Mucosa of descending colon (tissue), 3 donors: Measurements from ENCODE around the gene RDX. TPM values are rescaled to one million over a fixed set of nuclear protein-coding genes. Genes with fewer than 3 reads are reported as not detected.

Experiments
- ATAC-seq: fragments of 200-7000 bp; cut with Tn5 transposase; one replicate; pipeline ENCODE4 v1.9.1; 2020; ENCODE audit warnings: mild to moderate bottlenecking, moderate library complexity
- DNase-seq, 3 donors: peaks; one replicate each; pipeline ENCODE4 v3.0.0-alpha.2; 2020
- H3K36me3 ChIP-seq: fragments of 200-600 bp; one replicate; pipeline ENCODE4 v1.8.0; 2021; ENCODE audit warnings: low read depth, mild to moderate bottlenecking
- H3K4me1 ChIP-seq: fragments of 200-600 bp; one replicate; pipeline ENCODE4 v1.8.0; 2021; ENCODE audit warnings: low read depth, mild to moderate bottlenecking
- H3K4me3 ChIP-seq: fragments of 200-600 bp; one replicate; pipeline ENCODE4 v1.8.0; 2021; ENCODE audit warnings: mild to moderate bottlenecking
- H3K9me3 ChIP-seq: fragments of 200-600 bp; one replicate; pipeline ENCODE4 v1.8.0; 2021; ENCODE audit warnings: mild to moderate bottlenecking
- intact Hi-C, 2 donors: fragments of 100-400 bp; cut with DNase I in 1 of 2; cut with micrococcal nuclease in 1 of 2; formaldehyde crosslinking; loops; one replicate each; pipeline versions ENCODE4 v1.11.0 to v1.11.1; 2022; cut with DNase I, micrococcal nuclease
- total RNA-seq, 3 donors: library from RNA; stranded (reverse); fragmentation: NEBNext Ultra II Directional in 2 of 3; extraction: Animal tissue kit (Norgen Biotek cat#: 25700) in 2 of 3; gene quantifications; one replicate each; pipeline versions ENCODE4 v1.2.1 to v1.2.4, GENCODE V29; 2021 to 2023
- TF ChIP-seq, protein P1 (sequence below): fragments of 200-600 bp; IDR thresholded peaks from one replicate; pipeline ENCODE4 v1.8.0; 2022; ENCODE audit warnings: antibody characterized with exemption, mild to moderate bottlenecking
- donor health status: DM: no; HTN: no; CAD: no; lungs with moderate emphysema.
- donor health status: DM: no; HTN: no; CAD: no.
- donor health status: DM: no; HTN: yes; CAD: no.

Gene RDX
- total RNA-seq, 3 donors from 2014 or later = 26.7 to 83.7 (median 26.8) TPM

DNA sequence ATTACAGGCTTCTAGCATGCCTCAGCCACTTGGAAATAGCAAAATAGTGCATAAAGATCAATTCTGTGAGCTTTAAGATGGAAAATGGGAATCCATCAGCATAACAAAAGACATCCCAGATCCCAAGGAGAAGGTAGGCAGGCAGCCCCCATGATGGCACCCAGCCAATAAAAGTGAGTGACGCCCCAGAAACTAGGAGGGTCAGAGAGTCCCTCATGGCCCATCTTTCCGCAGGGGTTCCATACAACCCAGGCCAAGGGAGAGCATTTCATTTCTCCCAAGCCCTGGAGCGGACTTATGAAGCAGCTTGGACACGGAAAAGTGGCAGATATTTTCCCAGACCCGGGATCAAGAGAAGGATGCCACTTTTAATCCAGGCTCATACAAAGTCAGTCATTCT is 110.0 kb downstream of the RDX start:
- intact Hi-C loops = no loop called here
- DNase-seq = no peak
- TF ChIP-seq, protein P1, sequence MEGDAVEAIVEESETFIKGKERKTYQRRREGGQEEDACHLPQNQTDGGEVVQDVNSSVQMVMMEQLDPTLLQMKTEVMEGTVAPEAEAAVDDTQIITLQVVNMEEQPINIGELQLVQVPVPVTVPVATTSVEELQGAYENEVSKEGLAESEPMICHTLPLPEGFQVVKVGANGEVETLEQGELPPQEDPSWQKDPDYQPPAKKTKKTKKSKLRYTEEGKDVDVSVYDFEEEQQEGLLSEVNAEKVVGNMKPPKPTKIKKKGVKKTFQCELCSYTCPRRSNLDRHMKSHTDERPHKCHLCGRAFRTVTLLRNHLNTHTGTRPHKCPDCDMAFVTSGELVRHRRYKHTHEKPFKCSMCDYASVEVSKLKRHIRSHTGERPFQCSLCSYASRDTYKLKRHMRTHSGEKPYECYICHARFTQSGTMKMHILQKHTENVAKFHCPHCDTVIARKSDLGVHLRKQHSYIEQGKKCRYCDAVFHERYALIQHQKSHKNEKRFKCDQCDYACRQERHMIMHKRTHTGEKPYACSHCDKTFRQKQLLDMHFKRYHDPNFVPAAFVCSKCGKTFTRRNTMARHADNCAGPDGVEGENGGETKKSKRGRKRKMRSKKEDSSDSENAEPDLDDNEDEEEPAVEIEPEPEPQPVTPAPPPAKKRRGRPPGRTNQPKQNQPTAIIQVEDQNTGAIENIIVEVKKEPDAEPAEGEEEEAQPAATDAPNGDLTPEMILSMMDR = no peak
- H3K4me3 ChIP-seq = no peak overlapping the region
- ATAC-seq = no peak
- H3K4me1 ChIP-seq = no peaks in the 10 kb centered on the region
- no peaks in the 10 kb centered on the region for H3K36me3 ChIP-seq
- H3K9me3 ChIP-seq = no peaks in the 10 kb centered on the region

DNA sequence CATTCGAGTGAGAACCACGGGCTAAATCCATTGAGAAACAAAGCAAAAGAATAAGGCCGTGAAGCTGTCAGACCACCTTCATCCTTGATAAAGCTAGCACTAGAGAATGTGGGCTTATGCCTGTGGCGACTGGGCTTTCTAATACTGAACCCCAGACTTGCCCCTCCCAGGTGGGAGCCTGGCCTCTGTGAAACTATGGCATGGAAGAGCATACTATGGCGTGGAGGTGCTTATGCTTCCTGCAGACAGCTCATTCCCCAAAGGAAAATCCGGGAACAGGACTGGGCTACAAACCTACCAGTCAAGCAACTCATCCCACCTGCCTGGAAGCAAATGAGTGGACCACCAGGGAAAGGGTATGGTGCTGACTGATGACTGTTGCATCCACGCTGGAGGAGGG is 110.8 kb downstream of the RDX start:
- DNase-seq = no peak
- Histone ChIP-seq H3K4me1 (no peaks in the 10 kb centered on the region), H3K4me3 (no peak overlapping the region), H3K9me3 (no peaks in the 10 kb centered on the region), H3K36me3 (no peaks in the 10 kb centered on the region)
- TF ChIP-seq, protein P1 = no peak
- ATAC-seq = no peak
- intact Hi-C loops = no loop called here

DNA sequence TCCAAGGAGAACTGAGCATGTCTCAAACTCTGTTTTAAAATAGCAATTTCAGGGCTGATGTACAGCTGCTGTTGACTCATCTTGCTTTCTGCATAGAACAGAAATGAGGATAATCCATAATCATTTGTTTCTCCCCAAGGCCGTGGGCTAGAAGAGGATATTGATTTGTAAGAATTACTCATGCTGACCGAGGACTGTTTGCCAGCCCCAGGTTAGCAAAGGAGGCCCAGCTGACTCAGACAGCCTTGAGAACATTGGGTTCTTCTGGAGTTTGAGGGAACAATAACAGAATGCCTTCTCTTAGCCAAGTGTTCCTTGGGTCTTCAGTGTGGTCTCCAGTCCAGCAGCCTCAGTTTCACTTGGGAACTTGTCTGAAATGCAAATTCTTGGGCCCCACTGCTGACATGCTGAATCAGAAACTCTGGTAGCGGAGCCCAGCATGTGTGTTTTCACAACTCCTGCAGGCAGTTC is 111.3 kb downstream of the RDX start:
- no peak for ATAC-seq
- intact Hi-C loops = no loop called here

DNA sequence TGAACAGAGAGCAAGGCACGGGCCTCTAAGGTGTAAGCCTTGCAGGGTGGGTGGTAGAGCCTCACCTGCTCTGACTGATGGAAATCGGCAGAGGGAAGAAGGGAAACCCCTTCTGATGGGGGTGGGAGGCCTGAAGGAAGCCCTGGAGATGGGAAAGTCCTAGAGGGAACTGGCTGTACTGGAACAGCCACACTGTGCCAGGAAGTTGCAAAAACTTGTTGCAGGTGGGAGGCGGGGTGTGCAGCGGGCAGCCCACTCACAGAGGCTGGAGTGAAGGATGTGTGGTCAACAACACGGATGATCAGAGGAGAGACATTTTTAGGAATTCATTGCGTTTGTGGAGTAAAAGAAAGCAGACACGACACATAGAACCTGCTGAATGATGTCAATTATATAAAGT is 112.0 kb downstream of the RDX start:
- intact Hi-C loops = no loop called here
- Histone ChIP-seq H3K4me3 (no peak overlapping the region), H3K4me1 (no peaks in the 10 kb centered on the region), H3K9me3 (no peaks in the 10 kb centered on the region), H3K36me3 (no peaks in the 10 kb centered on the region)
- DNase-seq (no peak), ATAC-seq (no peak)
- TF ChIP-seq, protein P1 = no peak

More for the DNA sequence above, 111.3 kb downstream of the RDX start:
- H3K4me1 ChIP-seq = no peaks in the 10 kb centered on the region
- TF ChIP-seq, protein P1 = no peak
- H3K9me3 ChIP-seq = no peaks in the 10 kb centered on the region
- no peaks in the 10 kb centered on the region for H3K36me3 ChIP-seq
- H3K4me3 ChIP-seq = no peak overlapping the region
- DNase-seq = no peak

DNA sequence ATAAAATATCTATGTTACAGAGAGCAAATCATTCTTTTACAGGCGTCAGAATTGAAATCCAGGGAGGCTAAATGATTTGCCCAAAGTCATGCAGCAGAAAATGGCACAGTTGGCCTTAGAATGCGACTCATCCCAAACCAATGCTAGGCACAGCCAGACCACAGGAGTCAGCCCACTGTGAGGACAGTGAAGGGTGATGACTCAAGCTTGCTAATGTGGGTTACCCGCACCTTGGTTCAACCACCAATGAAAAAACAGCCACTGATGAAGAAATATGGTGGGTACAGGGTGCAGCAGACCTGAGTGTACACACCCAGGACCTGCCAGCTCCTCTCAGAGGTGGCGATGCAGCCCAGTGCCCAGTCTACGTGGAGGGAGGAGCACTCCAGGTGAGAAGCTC is 113.5 kb downstream of the RDX start:
- intact Hi-C loops = no loop called here
- Histone ChIP-seq H3K9me3 (no peaks in the 10 kb centered on the region), H3K4me3 (no peak overlapping the region), H3K36me3 (no peaks in the 10 kb centered on the region), H3K4me1 (no peaks in the 10 kb centered on the region)
- DNase-seq = no peak
- no peak for ATAC-seq
- TF ChIP-seq, protein P1 = no peak

DNA sequence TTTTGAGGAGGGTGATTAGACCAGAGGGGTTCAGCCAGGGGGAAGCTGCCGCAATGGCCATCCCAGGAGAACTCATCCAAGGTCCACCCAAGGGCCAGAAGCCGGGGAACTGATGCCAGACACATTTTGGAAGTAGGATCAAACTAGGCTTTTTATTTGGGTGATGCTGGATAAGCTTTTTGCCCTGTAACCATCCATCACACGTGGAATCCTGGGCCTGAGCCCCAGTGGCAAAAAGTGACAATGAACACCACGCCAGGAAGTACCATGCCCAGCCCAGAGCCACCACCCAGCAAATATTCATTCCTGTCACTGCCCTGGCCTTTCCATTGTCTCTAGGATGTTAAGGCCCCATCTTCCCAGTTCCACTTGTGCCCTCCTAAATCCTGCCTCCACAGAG is 117.3 kb downstream of the RDX start:
- intact Hi-C loops = no loop called here

More for the DNA sequence above, 117.3 kb downstream of the RDX start:
- DNase-seq = no peak
- Histone ChIP-seq H3K9me3 (no peaks in the 10 kb centered on the region), H3K4me1 (no peaks in the 10 kb centered on the region), H3K4me3 (no peak overlapping the region), H3K36me3 (no peaks in the 10 kb centered on the region)
- TF ChIP-seq, protein P1 = no peak
- no peak for ATAC-seq
